ENCODE results near the gene RASA3.

Gene RASA3

GRCh38 chr13:113933901-113934300 is 198.5 kb downstream of the RASA3 start:
- in situ Hi-C loops (cut with HindIII; ENCODE audit: low pct_ligation_motif_present, low sequenced_read_pairs), result no loop called here
- no peak for TF ChIP-seq CTCF (IDR thresholded peaks at IDR 0.05; ENCODE audit: low read depth, low read length, missing control alignments)

DNA sequence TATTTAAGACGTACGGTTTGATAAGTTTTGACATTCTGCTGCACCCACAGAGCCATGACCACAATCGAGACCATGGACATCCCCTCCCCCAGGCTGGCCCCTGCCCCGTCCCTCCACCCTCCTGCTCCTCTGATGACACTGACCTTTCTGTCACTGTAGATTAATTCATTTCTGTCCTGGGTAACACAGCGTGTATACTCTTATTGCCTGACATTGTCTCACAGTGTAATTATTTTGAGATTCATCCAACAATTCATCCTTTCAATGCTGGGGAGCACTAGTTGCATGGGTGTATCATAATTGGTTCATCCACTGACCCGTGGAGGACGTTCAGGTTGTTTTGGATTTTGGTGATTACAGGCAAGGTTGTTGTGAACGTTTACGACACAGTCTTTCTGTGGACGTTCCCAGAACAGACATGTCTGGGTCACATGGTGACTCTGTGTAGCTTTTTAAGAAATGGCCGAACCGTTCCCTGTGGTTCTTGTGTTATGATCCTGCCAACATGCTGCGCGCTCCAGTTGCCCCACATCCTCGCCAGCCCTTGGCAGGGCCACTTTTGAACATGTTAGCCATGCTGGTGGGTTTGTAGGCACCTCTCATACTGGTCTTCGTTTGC is 200.5 kb downstream of the RASA3 start:
- no peak overlapping the region for H3K4me3 ChIP-seq (ENCODE audit: low read depth, low read length)
- TF ChIP-seq CTCF (IDR thresholded peaks at IDR 0.05; ENCODE audit: low read depth, low read length, missing control alignments), result no peak
- in situ Hi-C loops (cut with HindIII; ENCODE audit: low pct_ligation_motif_present, low sequenced_read_pairs), result no loop called here
- no peak overlapping the region for H3K27ac ChIP-seq
- no peaks in the 10 kb centered on the region for H3K36me3 ChIP-seq (replicated peaks)
- H3K27me3 ChIP-seq (replicated peaks), result no peaks in the 10 kb centered on the region
- DNase-seq, result no peak

More at GRCh38 chr13:113933901-113934300, 198.5 kb downstream of the RASA3 start:
- DNase-seq, result no peak
- no peaks in the 10 kb centered on the region for H3K27me3 ChIP-seq (replicated peaks)
- H3K27ac ChIP-seq, result no peak overlapping the region
- H3K36me3 ChIP-seq (replicated peaks), result no peaks in the 10 kb centered on the region
- no peak overlapping the region for H3K4me3 ChIP-seq (ENCODE audit: low read depth, low read length)

DNA sequence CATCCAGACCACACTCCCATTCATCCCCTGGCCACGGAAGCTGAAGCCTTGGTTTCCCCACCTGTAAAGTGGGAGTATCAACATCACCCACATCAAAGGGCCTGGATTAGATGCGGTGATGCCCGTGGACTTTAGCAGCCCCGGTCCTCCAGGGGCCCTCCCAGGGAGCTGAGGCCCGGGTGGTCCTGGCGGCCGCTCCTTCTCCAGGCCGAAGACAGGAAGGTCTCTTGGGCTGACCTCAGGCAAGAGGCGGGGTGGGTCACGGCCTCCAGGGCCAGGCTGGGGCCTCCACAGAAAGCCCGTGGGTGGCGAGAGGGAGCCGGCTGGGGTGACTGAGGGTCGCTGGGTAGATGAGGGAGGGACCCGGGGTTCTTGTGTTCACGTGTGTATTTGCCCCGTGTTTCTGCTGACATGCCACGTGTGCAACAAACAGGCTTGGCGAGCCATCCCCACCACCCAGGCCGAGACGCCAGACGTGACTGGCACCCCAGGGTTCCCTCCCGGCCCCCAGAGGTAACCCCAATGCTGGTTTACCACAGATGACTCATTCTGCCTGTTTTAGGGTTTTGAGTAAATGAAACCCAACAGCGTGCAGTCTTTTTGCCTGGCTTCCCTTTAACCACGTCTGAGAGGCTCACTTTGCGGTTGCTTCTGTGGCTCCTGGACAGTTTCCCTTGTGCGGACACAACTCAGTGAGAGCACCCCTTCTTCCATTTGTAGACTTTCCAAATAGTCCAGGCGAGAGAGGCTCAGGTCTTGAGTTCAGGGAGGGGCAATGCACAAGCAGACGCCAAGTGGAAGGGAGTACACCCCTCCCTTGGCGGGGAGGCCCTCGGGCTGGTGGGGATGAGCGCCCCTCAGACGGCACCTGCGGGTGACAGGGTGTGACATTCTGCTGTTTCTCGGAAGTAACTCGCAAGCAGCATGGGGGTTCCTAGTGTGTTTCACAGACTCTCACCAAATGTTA is 201.5 kb downstream of the RASA3 start:
- in situ Hi-C loops (cut with HindIII; ENCODE audit: low pct_ligation_motif_present, low sequenced_read_pairs), result no loop called here
- no peak for TF ChIP-seq CTCF (IDR thresholded peaks at IDR 0.05; ENCODE audit: low read depth, low read length, missing control alignments)
- Histone ChIP-seq H3K36me3 (replicated peaks) (no peaks in the 10 kb centered on the region), H3K27ac (no peak overlapping the region), H3K4me3 (ENCODE audit: low read depth, low read length) (no peak overlapping the region), H3K27me3 (replicated peaks) (no peaks in the 10 kb centered on the region)
- DNase-seq, result no peak

DNA sequence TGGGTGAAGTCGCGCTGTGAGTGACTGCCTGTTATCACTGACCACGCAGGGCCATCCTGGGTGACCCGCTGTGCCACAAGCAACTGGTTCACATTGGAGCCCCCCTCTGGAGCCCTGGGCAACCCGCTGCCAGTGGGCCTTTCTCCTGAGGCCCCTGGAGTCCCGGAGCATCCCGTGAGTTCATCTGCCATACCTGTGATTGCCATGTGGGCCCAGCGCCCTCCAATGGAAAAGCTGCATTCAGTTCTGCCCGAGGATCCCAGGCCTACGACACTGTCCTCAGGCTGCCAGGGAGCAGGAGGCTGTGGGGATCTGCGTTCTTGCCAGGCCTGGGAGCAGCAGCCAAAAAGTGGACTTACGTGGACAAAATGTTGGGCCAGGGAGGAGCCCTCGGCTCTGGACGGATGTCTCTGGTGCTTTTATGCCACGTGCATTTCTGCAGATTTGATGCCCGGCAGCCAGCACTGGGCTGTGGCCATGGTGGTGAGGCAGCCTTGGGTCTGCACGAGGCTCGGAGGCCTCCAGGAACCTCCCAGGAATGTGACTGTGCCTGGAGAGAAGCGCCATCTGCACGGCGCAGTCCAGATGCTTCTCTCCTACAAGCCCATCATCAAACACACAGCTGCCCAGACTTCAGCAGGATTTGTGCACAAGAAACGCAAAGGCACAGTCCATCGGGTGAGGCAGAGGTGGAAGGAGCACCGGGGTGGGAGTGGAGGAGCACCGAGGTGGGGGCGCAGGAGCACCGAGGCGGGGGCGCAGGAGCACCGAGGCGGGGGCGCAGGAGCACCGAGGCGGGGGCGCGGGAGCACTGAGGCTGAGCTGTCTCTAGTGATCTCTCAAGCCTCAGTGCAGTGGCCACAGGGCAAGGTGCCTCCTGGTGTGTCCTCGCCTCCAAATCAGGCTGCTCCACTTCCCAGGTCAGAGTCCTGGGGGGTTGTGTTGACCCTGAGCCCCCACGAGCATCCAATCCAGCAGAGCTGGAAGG is 202.5 kb downstream of the RASA3 start:
- in situ Hi-C loops (cut with HindIII; ENCODE audit: low pct_ligation_motif_present, low sequenced_read_pairs), result no loop called here
- Histone ChIP-seq H3K36me3 (replicated peaks) (no peaks in the 10 kb centered on the region), H3K4me3 (ENCODE audit: low read depth, low read length) (no peak overlapping the region), H3K27me3 (replicated peaks) (no peaks in the 10 kb centered on the region), H3K27ac (no peak overlapping the region)
- no peak for DNase-seq
- no peak for TF ChIP-seq CTCF (IDR thresholded peaks at IDR 0.05; ENCODE audit: low read depth, low read length, missing control alignments)

GRCh38 chr13:113928685-113929627 is 203.5 kb downstream of the RASA3 start:
- no peak for TF ChIP-seq CTCF (IDR thresholded peaks at IDR 0.05; ENCODE audit: low read depth, low read length, missing control alignments)
- Histone ChIP-seq H3K27me3 (replicated peaks) (no peaks in the 10 kb centered on the region), H3K27ac (no peak overlapping the region), H3K4me3 (ENCODE audit: low read depth, low read length) (no peak overlapping the region), H3K36me3 (replicated peaks) (no peaks in the 10 kb centered on the region)
- in situ Hi-C loops (cut with HindIII; ENCODE audit: low pct_ligation_motif_present, low sequenced_read_pairs), result no loop called here
- DNase-seq, result no peak
